Measurements from ENCODE around the gene KRTAP10-2.

GRCh38 chr21:44564886-44565598, 13.7 kb upstream of the KRTAP10-2 start:
- TF ChIP-seq CTCF (conservative IDR thresholded peaks at IDR 0.05; ENCODE audit: low read length) (no peak), EZH2phosphoT487 (IDR thresholded peaks at IDR 0.05; ENCODE audit: borderline replicate concordance, low read depth, low read length) (no peak)
